Measurements from ENCODE around the gene SUPT6H. TPM values are rescaled to one million over a fixed set of nuclear protein-coding genes. Genes with fewer than 3 reads are reported as not detected.

Gene SUPT6H
- polyA plus RNA-seq, 1 of the 3 experiments (the other 2 are of a cell fraction), result 26.9 TPM

DNA sequence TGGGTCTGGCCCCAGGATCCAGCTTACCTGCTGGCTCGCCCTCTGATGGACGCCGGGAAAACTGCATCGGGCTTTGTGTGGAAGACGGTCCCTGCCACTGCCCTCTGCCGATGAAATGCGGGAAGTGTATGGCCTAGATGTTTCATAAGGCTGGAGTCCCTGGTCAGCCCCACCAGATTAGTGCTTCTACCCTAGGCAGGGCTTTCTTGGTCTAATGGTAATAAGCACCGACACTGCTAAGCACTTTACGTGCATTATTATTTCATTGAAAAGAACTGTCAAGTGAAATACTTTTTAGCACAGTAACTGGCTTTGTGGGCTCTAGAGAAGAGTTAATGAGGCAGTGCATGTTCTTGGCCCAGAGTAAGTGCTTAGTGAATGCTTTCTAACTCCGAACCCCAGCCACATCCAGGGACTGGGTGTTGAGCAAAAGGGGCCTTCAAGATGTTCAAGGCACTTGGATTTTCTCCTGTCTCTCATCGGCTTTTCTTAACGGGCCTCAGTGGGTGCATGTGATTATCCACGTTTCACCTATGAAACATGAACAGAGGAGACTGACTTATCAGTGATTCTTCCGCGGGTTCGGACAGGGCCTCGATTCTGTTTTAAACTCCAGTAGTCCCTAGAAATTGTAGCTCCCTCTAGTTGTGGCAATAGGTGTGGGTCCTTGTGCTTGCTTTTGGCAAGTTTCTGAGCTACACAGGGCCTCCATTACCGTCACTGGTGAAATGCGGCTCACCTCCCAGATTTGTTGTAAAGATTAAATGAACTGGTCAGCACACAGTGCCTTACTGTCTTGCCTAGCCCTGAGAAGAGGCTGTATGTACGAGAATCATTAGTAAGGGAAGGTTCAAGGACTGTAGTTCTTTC is 88.4 kb downstream of the SUPT6H start:
- Histone ChIP-seq H4K20me1 (ENCODE audit: insufficient read depth) (peaks cover 62% of the 10 kb centered on the region), H3K9me3 (no peaks in the 10 kb centered on the region), H3F3A (replicated peaks; ENCODE audit: insufficient read depth) (peaks cover 27% of the 10 kb centered on the region), H3K27me3 (ENCODE audit: insufficient read depth) (no peaks in the 10 kb centered on the region), H3K4me2 (no peak overlapping the region), H3K4me1 (ENCODE audit: control insufficient read depth in 1 of 2, insufficient read depth in 2 of 2, low read depth in 1 of 2, low read length in 1 of 2) (peaks cover 22 to 32% of the 10 kb centered on the region in 2 experiments; a peak in 3 of 4 replicates), H3K9me2 (no peaks in the 10 kb centered on the region), H2AFZ (ENCODE audit: low read depth) (no peak overlapping the region), H3K36me3 (replicated peaks in 1 of 2; ENCODE audit: control insufficient read depth in 1 of 2, insufficient read depth in 2 of 2, low read length in 1 of 2) (peaks cover 34 to 41% of the 10 kb centered on the region in 2 experiments), H3K9ac (peak overlapping the region; percentile 41; the same call in 1 of the 2 replicates), H3K27ac (ENCODE audit: low read depth in 2 of 2, low read length in 1 of 2) (peak overlapping the region; percentile 36 to 44; a peak in 2 of 4 replicates), H3K79me2 (ENCODE audit: insufficient read depth) (peaks cover 44% of the 10 kb centered on the region), H3K4me3 (ENCODE audit: low read depth in 2 of 2, low read length in 1 of 2) (peak overlapping the region in 1 of 2 experiments; percentile 33; a peak in 1 of 4 replicates)
- ChIA-PET POLR2A (interaction anchor here (0.6 to 2.9 kb wide), 2 partner anchors 23 to 31 kb away, joined by 3 to 52 read pairs; partner anchors contain the start of genes NEK8, RPL23A and TLCD1), CTCF (interaction anchor here (0.6 to 20.4 kb wide), 29 partner anchors 9 to 213 kb away, joined by 3 to 612 read pairs (median 4); partner anchors contain the start of genes BLTP2, DHRS13, FLOT2 and NEK8)
- TF ChIP-seq MAX (IDR thresholded peaks at IDR 0.05; ENCODE audit: low read depth) (peak; percentile 49; the same call in 1 of the 2 replicates), SIN3A (IDR thresholded peaks at IDR 0.05; ENCODE audit: borderline replicate concordance, low read depth, low read length) (peak; percentile 72; the same call in 1 of the 2 replicates), TCF12 (IDR thresholded peaks at IDR 0.05) (no peak), MXI1 (IDR thresholded peaks at IDR 0.05; ENCODE audit: low read depth, low read length) (peak; percentile 42; the same call in 1 of the 2 replicates), RFX5 (IDR thresholded peaks at IDR 0.05; ENCODE audit: low read length) (peak; percentile 40; the same call in 1 of the 2 replicates), TEAD4 (IDR thresholded peaks at IDR 0.05; ENCODE audit: borderline replicate concordance, insufficient read depth) (no peak), POLR2AphosphoS5 (IDR thresholded peaks at IDR 0.05; ENCODE audit: low read depth, low read length) (peak; percentile 42; the same call in 1 of the 2 replicates), RAD21 (IDR thresholded peaks at IDR 0.05; ENCODE audit: low read length) (peak; percentile 86), REST (IDR thresholded peaks at IDR 0.05; ENCODE audit: low read depth, low read length) (no peak), SMC3 (IDR thresholded peaks at IDR 0.05; ENCODE audit: low read depth, low read length) (peak; percentile 97), EZH2phosphoT487 (IDR thresholded peaks at IDR 0.05; ENCODE audit: borderline replicate concordance, low read depth) (no peak), NRF1 (IDR thresholded peaks at IDR 0.05; ENCODE audit: low read depth, low read length) (0 out of 2 replicates have a peak, but pooled peaks have one; percentile 5), TAF1 (IDR thresholded peaks at IDR 0.05; ENCODE audit: borderline replicate concordance, low read depth, low read length) (no peak), IRF3 (IDR thresholded peaks at IDR 0.05; ENCODE audit: low read depth, low read length) (no peak), EP300 (IDR thresholded peaks at IDR 0.05; ENCODE audit: borderline replicate concordance in 1 of 2, low read depth in 1 of 2, low read length in 1 of 2) (peak in 1 of 2 experiments; percentile 18; a peak in 1 of 4 replicates), RCOR1 (IDR thresholded peaks at IDR 0.05; ENCODE audit: low read length) (peak; percentile 23; the same call in 1 of the 2 replicates), CHD2 (IDR thresholded peaks at IDR 0.05; ENCODE audit: low read length, partially characterized antibody) (peak; percentile 78), FOXM1 (IDR thresholded peaks at IDR 0.05; ENCODE audit: low read depth) (no peak), MEF2A (IDR thresholded peaks at IDR 0.05; ENCODE audit: borderline replicate concordance, low read depth) (no peak)
- TF ChIP-seq, protein P1, sequence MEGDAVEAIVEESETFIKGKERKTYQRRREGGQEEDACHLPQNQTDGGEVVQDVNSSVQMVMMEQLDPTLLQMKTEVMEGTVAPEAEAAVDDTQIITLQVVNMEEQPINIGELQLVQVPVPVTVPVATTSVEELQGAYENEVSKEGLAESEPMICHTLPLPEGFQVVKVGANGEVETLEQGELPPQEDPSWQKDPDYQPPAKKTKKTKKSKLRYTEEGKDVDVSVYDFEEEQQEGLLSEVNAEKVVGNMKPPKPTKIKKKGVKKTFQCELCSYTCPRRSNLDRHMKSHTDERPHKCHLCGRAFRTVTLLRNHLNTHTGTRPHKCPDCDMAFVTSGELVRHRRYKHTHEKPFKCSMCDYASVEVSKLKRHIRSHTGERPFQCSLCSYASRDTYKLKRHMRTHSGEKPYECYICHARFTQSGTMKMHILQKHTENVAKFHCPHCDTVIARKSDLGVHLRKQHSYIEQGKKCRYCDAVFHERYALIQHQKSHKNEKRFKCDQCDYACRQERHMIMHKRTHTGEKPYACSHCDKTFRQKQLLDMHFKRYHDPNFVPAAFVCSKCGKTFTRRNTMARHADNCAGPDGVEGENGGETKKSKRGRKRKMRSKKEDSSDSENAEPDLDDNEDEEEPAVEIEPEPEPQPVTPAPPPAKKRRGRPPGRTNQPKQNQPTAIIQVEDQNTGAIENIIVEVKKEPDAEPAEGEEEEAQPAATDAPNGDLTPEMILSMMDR (IDR thresholded peaks at IDR 0.05), result peak; percentile 97
- TF ChIP-seq, protein P2, sequence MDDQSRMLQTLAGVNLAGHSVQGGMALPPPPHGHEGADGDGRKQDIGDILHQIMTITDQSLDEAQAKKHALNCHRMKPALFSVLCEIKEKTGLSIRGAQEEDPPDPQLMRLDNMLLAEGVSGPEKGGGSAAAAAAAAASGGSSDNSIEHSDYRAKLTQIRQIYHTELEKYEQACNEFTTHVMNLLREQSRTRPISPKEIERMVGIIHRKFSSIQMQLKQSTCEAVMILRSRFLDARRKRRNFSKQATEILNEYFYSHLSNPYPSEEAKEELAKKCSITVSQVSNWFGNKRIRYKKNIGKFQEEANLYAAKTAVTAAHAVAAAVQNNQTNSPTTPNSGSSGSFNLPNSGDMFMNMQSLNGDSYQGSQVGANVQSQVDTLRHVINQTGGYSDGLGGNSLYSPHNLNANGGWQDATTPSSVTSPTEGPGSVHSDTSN (IDR thresholded peaks at IDR 0.05), result peak; percentile 15; the same call in 1 of the 2 replicates
- peak; percentile 87 for DNase-seq
- 37% methylated on average over 20 of the region's 20 CpGs for WGBS (ENCODE audit: low lambda C conversion rate)
